ENCODE data around the gene FBN2. TPM values are rescaled to one million over a fixed set of nuclear protein-coding genes. Genes with fewer than 3 reads are reported as not detected.

FBN2 gene
- total RNA-seq, 1 donor: 81.6 TPM

- TF ChIP-seq CTCF (IDR thresholded peaks at IDR 0.05; ENCODE audit: insufficient read depth, low read depth, low read length): no peak
- no peak for DNase-seq (ENCODE audit: low read depth)
- no peak overlapping the region for H3K4me3 ChIP-seq (ENCODE audit: low read depth, low read length)
These were observed 312.6 kb downstream of the FBN2 start for GRCh38 chr5:128225245-128226030.

GRCh38 chr5:128224336-128224735, 313.7 kb downstream of the FBN2 start:
- no peak for DNase-seq (ENCODE audit: low read depth)
- H3K4me3 ChIP-seq (ENCODE audit: low read depth, low read length): no peak overlapping the region
- no peak for TF ChIP-seq CTCF (IDR thresholded peaks at IDR 0.05; ENCODE audit: insufficient read depth, low read depth, low read length)

GRCh38 chr5:128220841-128221240, 317.2 kb downstream of the FBN2 start:
- no peak overlapping the region for H3K4me3 ChIP-seq (ENCODE audit: low read depth, low read length)
- TF ChIP-seq CTCF (IDR thresholded peaks at IDR 0.05; ENCODE audit: insufficient read depth, low read depth, low read length): no peak
- DNase-seq (ENCODE audit: low read depth): no peak

GRCh38 chr5:128216860-128217531, 321.0 kb downstream of the FBN2 start:
- TF ChIP-seq CTCF (IDR thresholded peaks at IDR 0.05; ENCODE audit: insufficient read depth, low read depth, low read length): no peak
- DNase-seq (ENCODE audit: low read depth): no peak
- no peak overlapping the region for H3K4me3 ChIP-seq (ENCODE audit: low read depth, low read length)

- no peak for DNase-seq (ENCODE audit: low read depth)
- H3K4me3 ChIP-seq (ENCODE audit: low read depth, low read length): no peak overlapping the region
- no peak for TF ChIP-seq CTCF (IDR thresholded peaks at IDR 0.05; ENCODE audit: insufficient read depth, low read depth, low read length)
These were observed 321.8 kb downstream of the FBN2 start for GRCh38 chr5:128216285-128216684.

GRCh38 chr5:128213833-128214232, 324.2 kb downstream of the FBN2 start:
- no peak for TF ChIP-seq CTCF (IDR thresholded peaks at IDR 0.05; ENCODE audit: insufficient read depth, low read depth, low read length)
- no peak for DNase-seq (ENCODE audit: low read depth)
- no peak overlapping the region for H3K4me3 ChIP-seq (ENCODE audit: low read depth, low read length)
